NCI-H1417 treated with DMSO at 0.1 percent for 48 hours (cell line): ENCODE data around the gene YY1.
"Not testable (repeated sequence)": the region's sequence is repeated elsewhere in the genome, so short reads cannot be mapped to it uniquely, and the experiment has no call there.

ENCODE experiments used
- DNase-seq: peaks from one replicate; lab custom pipeline; 2025; lab: John Stamatoyannopoulos, UW

The YY1 gene

DNA sequence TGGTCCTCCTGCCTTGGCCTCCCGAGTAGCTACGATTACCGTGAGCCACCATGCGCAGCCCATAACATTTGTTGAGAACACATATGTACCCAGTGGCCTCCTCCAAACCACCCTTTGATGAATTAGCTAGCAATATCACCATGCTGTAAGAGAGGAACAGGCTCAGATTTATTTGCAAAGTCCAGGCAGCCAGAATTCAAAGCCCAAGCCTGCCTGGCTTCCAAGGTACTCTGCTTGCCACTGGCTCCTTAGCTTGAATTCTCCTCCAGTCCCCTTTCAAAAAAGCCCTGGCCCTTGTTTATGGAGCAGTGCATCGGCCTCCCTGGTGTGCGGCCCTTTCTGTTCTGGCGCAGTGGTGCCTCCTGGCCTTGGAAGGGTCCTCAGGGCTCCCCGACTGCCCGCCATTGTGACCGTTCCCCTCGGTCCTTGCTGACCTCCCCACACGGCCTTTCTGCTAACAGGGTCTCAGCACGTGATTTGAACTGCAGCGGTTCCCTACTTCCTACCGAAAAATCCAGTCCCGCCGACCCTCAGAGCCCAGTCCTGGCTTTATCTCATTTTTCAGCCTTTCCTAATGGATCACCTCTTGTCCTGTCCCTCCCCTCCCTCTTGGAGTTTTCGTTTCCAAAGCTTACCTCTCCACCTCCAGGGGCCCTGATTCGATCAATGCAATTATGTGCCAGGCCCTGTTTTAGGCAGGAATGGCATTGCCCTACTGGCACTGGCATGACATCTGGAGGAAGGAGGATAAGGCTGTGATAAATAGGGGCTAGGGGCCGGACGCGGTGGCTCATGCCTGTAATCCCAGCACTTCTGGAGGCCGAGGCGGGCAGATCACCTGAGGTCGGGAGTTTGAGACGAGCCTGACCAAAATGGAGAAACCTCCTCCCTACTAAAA is 45.3 kb downstream of the YY1 start:
- DNase-seq: no peak

DNA sequence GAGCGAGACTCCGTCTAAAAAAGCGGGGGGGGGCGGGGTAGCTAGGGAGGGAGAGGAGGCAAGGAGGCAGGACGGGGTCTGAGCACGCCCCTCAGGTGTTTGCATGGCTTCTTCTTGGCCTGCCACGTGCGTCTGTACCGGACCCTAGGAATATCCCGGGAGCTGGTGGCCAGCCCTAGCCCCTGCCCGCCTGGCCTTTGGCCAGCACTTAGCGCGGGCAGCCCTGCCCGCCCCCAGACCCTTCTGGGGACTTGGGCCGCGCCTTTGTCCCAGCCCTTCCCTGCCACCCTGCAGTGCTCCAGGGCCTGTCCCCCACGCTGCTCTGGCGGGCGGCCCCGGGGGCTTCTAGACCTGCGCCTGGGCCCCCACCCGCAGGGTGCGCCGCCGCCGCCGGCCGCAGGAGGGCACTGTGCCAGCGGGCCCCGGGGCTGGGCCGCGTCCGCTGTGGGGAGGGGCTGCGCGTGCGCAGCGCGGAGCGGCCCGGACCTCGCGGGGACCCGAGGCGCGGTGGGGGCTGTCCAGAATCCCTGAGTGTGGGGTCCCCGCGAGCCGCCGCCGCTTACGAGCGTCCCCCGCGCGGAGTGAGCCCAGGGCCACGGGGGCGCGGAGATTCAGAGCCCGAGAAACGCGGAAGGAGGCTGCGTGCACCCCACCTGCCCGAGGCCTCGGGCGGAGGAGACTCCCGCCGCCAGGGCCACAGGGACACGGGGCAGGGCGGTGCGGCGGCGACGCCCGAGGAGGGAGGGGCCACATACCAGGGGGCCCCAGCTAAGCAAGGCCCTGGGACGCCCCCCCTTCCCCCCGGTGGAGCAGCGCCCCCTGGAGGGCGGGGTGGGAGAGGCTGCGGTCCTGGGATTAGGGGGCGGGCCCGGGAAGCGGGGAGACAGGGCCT is 46.3 kb downstream of the YY1 start:
- DNase-seq: no peak

DNA sequence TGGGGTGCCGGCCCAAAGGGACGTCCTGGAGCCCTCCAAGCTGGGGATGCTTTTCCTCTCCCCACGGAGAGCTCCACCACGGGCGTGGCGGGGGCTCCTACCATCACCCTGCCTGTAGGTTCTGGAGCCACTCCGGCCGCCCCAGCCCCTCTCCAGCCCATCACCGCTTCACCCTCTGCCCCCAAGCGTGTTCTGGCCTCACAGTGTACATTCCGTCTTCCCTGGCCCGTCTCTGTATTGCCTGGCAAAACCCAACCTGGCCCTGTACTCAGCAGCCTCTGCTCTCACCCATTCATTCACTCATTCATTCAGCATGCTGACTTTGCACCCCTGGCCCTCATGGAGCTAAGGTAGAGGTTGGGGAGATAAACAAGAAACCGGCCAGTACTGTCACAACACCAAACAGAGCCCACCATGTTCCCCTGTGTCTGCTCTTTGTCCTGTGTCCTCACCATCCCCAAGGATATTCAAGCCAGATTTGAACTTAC is 47.0 kb downstream of the YY1 start:
- DNase-seq: no peak

DNA sequence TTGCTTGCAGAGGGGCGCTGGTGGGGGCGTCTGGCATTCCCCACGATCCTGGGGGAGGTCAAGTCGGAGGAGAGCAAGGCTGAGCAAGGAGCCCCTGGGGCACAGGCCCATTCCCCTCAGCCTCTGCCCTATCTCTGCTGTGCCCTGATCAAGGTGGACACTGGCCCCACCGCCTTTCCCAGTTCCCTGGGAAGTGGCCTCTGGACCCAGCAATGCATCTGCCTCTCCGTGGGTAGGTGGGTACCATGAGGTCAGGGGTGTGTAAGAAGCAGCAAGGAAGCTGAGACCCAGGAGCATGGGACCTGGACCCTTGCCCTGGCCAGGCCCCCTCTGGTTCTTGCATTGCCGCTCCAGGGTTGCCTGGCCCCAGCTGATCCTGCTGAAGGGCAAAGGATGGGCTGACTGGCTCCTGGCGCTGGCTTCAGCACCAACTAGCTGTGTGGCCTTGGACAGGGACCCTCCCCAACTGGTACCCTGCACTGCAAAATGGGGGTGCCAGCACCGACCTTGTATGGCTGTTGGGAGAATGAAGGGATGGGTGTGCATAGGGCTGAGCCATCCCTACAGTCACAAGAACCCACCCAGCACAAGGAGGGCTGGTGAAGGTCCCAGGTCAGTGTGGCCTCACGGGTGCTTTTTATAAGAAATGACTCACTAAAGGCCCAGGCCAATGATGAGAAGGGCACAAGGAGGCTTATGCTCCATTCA is 47.7 kb downstream of the YY1 start:
- DNase-seq: no peak

DNA sequence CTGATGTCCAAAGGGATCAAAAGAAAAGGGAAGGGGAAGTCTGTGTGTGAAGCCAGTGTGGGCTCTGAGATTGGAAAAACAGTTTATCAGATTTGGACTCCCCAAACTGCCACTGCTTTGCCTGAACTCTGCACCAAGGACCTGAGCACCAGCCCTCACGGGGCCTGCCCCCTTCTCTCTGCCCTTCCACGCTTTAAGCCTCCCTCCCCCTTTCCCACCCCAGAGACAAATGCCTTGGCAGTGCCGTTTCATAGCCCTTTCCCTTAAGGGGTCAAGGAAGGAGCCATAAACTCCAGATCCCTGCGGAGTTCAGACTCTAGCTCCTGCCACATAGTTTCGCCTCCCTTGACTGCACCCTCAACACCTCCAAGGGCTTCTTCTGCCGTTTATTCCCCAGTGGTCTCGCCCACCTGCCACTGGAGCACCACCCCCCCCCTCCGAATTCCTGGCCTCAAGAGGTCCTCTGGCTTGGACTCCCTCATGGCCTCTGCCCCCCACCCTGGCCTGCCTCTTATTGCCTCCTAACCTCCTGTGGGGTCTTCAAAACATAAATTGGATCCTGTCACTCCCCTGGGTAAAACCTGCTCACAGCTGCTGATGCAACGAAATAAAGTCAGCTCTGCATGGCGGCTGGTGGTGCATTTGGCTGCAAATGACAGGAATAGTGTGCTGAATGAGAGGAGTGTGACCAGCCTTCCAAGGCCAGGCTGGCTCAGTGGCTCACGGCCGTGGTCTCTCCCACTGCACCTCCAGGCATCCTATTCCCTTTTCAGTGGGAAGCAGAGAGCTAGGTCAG is 48.5 kb downstream of the YY1 start:
- DNase-seq: no peak

DNA sequence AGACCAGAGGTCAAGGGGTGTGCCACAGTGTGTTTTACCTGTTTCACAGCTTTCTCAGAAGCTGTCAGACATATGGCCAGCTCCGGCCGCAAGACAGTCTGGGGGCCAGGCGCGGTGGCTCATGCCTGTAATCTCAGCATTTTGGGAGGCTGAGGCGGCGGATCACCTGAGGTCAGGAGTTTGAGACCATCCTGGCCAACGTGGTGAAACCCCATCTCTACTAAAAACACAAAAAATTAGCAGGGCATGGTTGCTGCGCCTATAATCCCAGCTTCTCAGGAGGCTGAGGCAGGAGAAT is 49.0 kb downstream of the YY1 start:
- DNase-seq: not testable (repeated sequence)

DNA sequence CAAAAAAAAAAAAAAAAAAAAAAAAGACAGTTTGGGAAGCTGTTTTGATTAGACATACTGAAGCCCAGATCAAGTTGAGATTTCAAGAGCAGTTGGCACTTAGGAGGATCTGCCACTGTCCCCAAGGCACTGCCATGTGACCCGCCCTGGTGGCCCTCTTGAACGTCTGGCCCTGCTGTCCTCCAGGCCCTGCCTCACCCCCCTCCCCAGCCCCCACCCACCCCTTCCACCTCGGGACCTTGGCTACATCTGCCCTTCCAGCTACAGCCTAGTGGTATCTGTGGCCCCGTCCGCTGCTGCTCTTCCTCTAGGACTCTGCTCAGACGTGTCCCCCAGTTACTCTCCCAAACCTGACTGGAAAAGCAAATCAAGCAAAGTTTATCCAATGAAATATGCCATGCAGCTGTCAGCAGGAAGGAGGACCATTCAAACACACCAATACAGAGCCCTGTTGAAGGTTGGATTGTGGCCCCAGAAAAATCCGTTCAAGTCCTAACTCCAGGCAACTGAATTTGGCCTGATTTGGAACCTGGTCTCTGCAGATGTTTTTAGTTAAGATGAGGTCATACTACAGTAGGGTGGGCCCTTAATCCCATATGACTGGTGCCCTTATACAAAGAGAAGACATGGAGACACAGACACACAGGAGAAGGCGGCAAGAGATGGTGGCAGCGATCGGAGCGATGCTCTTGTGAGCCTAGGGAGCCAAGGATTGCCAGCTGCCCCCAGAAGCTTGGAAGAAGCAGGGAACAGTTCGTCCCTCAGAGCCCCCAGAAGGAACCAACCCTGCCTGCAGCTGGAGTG is 49.6 kb downstream of the YY1 start:
- DNase-seq: no peak

DNA sequence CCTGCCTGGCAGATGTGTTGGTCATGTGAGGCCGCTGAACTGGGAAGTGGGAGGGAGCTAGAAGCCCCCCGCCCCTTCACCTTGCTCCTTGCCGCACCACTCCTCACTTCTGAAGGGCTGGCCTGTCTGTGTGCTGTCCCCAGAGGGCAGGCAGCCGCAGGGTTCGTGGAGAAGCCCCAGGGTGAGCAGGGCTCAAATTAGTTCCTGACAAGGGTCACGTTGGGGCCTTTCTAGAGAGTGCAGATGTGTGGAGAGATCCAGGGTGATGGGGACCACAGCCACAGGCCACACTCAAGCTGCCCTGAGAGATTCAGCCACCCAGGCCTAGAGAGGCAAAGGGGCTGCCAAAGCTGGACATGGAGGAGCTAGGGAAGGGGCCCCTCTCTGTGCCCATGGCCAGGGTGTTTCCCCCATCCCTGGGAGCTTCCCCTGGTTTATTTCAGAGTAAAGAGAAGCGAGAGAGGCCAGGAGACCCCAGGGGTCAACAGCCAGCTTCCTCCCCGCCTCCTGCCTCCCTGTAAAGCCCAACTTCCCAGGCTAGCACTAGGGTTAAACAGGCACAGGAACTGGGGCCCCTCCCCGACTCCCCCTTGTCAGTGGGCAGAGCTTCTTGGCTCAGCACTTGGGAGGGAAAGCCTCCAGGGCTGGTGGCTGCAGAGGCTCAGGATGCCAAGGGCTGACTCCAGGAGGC is 51.1 kb downstream of the YY1 start:
- DNase-seq: no peak

DNA sequence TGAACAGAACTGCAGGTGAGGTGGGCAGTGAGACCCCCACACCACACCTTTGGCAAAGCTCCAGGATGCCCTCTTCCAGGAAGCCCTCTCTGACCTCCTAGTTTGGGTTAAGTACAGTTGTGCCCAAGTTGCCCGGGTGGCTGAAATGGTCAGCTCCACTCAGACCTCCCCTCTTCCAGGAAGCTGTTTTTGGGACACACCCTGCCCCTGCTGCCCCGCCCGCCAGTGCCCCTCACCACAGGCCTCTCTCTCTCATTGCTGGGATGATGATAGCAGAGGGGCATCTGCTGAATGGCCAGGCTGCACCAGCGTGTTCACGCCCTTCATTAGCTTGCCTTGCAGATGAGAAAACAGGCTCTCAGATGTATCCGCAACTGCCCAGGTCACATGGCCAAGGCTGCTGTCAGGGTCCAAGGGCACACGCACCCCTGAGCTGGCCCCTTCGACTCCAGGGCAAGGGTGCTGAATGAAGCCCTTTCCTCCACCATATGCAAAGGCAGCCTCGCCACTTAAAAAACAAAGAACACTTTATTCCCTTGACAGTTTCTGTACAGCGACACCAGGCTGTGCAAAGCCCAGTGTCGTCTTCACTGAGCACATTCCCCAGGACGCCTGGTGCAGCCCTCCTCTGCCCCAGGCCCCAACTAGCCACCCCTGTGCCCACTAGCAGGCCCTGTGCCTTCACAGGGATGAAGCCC is 51.8 kb downstream of the YY1 start:
- no peak for DNase-seq

DNA sequence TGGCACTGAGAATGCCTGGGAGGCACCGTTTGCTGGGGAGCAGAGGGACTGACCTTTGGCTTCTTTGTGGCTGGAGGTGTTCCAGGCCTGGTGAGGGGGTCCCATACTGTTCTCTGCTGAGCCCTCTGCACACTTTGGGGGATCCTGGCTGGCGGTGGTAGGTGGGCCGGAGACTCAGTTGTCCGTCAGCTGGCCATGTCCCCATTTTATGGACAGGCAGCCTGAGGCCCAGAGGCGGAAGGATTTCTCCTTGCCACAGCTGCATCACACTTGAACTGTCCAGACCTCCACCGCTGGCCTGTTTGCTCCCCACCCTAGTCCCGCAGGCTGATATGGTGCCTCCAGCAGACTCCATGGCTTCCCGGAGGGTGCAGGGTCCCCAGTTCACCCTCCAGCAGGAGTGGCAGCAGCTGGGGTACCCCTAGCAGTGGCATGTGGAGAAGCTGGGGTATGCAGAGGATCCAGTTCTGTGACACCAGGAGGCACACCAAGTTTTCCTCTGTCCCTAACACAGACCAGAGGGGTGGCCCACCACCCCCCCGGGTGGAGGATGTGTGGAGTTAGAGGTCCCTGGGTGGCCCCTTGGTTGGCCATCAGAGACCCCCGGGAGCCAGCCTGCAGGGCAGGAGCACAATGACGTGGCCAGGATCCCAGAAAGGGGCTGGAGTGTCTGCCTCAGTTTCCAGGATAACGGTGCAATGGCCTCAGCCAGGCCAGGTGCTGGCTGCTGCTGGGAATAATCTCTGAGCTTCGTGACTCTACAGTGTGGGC is 52.5 kb downstream of the YY1 start:
- DNase-seq: no peak

DNA sequence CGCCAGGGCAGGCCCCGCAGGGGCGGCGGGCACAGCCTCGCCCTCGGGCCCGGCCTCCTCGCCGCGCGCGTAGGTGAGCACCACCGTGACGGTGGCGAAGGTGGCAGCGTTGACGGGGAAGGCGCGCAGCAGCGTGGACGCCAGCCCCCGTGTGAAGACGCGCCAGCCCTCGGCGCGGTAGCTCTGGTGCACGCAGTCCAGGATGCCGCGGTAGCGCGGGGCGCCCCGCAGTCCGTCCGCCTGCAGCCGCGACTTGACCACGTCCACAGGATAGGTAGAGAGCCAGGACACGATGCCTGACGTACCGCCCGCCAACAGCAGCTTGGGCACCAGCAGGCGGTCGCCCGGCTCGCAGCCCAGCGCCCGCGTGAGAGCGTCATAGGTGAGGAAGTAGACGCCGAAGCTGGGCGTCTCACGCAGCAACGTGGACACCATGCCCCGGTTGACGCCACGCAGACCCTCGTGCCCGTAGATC is 53.4 kb downstream of the YY1 start:
- no peak for DNase-seq

DNA sequence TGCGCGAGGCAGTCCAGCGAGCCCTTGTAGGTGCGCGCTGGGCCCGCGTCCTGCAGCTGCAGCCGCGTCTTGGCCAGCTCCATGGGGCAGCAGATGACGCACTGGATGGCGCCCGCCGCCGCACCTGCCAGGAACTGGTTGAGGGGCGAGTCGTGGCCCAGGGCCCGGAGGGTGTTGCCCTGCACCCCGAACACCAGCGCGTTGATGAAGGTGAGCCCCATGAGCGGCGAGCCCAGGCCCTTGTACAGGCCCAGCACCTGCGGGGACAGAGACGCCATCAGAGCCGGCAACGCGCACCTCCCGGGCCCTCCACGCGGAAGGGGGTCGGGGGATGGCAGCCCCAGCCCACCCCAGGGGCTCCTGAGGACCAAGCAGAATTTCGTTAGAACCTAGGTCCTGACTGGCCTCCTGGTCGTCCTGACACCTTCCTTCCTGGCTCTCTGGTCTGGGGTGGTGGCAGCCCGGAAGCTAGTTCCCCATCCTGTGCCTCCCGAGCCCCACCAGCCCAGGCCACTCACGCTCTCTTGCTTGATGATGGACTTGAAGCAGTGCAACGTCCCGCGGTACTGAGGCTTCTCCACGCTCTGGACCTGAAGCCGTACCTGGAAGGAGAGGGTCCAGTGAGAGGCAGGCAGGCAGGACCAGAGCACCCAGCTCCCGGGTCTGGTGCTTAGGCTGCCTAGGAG is 54.0 kb downstream of the YY1 start:
- DNase-seq: no peak

DNA sequence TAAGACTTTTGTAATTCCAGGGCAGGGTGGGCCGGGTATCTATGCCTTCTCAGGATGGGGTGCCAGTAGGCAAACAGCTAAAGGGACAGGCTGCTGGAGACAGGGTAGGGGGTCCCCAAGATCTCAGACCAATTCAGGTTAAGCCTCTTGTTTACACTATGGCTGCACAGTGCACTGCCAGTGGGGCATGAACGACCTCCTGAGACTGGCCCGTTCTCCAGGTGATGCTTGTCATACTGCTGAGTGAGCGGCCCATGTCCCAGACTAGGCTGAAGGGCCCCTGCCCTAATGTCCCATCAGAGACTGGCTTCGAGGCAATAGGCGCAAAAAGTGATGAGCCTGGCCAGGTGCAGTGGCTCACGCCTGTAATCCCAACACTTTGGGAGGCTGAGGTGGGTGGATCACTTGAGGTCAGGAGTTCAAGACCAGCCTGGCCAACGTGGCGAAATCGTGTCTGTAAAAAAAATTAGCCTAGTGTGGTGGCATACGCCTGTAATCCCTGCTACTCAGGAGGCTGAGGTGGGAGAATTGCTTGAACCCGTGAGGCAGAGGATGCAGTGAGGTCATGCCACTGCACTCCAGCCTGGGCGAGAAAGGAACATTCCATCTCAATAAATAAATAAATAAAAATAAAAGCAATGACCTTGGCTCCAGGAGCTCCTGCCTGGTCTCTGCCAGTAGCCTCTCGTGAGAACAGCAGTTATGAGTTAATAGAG is 54.7 kb downstream of the YY1 start:
- DNase-seq: no peak

DNA sequence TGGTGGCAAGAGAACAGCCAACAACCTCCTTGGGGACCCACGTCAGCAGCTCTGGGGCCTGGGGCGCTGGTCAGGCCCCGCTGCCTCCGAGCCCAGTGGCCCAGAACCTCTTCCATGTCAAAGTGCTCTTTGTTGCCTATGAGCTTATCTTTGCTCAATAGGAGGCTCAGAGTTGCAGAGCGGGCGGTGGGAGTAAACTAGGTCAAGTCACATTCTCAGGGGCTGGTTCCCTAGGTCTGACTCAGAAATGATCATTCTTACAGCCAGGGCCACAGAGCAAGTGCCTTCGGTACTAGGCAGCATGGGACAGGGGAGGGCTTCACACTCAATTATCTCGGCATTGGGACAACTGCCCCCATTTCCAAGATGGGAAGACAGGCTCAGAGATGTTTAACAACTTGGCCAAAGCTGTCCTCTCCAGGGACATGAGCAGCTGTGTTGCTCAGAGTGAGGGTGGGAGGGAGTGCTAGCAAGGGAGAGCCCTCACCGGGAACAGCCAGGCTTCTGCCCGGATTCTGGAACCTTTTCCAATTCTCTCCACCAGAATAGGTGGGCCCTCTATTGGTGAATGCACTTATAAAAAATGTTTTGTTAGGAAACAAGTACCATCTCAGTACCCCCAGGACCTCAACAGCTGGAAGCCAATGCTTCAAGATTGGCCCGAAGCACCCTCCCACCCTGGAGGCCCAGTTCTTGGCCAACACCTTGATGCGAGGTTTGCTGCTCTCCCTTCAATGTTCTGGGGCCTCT is 55.4 kb downstream of the YY1 start:
- no peak for DNase-seq

DNA sequence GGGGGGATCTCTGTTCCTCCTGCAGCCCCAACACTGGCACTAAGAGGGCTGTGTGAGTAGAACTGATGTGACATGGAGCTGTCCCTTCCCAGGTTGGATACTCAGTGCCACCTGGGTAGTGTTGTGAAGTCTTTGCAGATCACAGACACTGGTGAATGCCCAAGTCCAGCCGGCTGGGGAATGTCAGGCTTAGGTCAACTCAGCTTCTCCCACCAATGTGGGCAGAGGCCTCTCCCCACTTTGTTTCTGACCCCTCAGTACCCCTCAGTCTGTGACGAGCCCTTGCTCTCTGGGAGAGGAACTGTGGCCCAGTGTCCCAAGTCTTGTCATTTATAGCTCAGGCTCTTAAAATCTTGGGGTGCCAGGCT is 56.0 kb downstream of the YY1 start:
- DNase-seq: no peak

DNA sequence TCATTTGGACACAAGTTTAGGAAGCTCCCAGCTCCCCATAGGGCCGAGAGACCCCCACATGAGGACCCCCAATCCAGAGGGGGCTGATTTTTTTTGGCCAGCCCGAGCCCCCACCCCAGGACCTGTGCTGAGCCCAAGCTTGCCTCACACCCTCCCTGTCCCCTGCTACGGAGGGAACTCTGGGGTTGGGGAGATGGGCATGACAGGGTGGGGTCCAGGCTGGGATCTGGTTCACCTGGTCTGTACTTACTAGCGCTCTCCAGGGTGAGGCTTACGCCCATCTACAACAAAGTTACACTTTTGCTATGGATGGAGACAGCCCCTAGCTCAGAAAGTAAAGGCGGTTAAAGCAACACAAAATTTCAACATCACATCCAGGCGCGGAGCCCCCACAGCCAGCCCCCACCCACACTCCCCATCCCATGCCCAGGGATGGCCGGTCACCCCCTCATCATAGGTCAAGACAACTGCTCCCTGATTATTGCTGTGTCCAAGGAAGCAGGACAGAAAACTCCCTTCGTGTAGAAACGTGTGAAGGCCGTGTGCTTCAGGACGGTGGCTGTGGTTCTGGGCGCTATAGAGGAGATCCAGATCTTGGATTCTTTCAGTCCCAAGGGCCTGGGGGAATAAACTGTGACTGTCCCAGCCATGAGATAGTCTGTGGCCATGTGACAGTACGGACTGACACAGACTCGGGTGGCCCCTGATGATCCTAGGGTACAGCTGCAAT is 56.6 kb downstream of the YY1 start:
- no peak for DNase-seq
